ENCODE measurements around the gene CDKN1C.

Gene CDKN1C

GRCh38 chr11:2889362-2890273 is 4.0 kb upstream of the CDKN1C start:
- no peak for TF ChIP-seq PKNOX1 (IDR thresholded peaks at IDR 0.05)
- no peak for TF ChIP-seq CTBP1 (IDR thresholded peaks at IDR 0.05; ENCODE audit: borderline replicate concordance)
- TF ChIP-seq FOXA1 (IDR thresholded peaks at IDR 0.05), result no peak
- POLR2A ChIA-PET, result no interaction called here
- no peak for DNase-seq (ENCODE audit: extremely low spot score)
- CTCF ChIA-PET, result interaction anchor here (10.9 kb wide), 1 partner anchor 356 kb away, joined by 146 read pairs; no protein-coding TSS in a partner anchor

GRCh38 chr11:2888266-2888968 is 2.8 kb upstream of the CDKN1C start:
- peak; percentile 81 for DNase-seq (ENCODE audit: extremely low spot score)
- POLR2A ChIA-PET, result interaction anchor here (1.0 kb wide), 1 partner anchor 355 kb away, joined by 3 read pairs; no protein-coding TSS in a partner anchor
- CTCF ChIA-PET, result interaction anchor here (1.1 to 10.9 kb wide), 4 partner anchors 12 to 461 kb away, joined by 3 to 146 read pairs (median 6); no protein-coding TSS in a partner anchor

GRCh38 chr11:2887515-2888195 is 2.1 kb upstream of the CDKN1C start:
- TF ChIP-seq L3MBTL2 (conservative IDR thresholded peaks at IDR 0.05), result no peak
- no peak for TF ChIP-seq HDGF (IDR thresholded peaks at IDR 0.05; ENCODE audit: borderline replicate concordance)
- no peak for TF ChIP-seq BHLHE40 (IDR thresholded peaks at IDR 0.05; ENCODE audit: borderline replicate concordance)
- TF ChIP-seq PKNOX1 (IDR thresholded peaks at IDR 0.05), result no peak
- no peak for TF ChIP-seq ZNF384 (IDR thresholded peaks at IDR 0.05)
- TF ChIP-seq FOXK2 (IDR thresholded peaks at IDR 0.05), result no peak
- no peak for TF ChIP-seq SUZ12 (IDR thresholded peaks at IDR 0.05)
- TF ChIP-seq FOXM1 (IDR thresholded peaks at IDR 0.05; ENCODE audit: borderline replicate concordance), result no peak
- no peak for TF ChIP-seq SP1 (IDR thresholded peaks at IDR 0.05)
- no peak for TF ChIP-seq FOXA1 (IDR thresholded peaks at IDR 0.05)
- no peak for TF ChIP-seq LEF1 (IDR thresholded peaks at IDR 0.05; ENCODE audit: borderline replicate concordance)
- no peak for TF ChIP-seq ELF4 (IDR thresholded peaks at IDR 0.05)
- no peak for TF ChIP-seq ARNT (IDR thresholded peaks at IDR 0.05)
- TF ChIP-seq TARDBP (IDR thresholded peaks at IDR 0.05), result no peak
- TF ChIP-seq CTBP1 (IDR thresholded peaks at IDR 0.05; ENCODE audit: borderline replicate concordance), result no peak
- no peak for TF ChIP-seq NFRKB (IDR thresholded peaks at IDR 0.05)
- POLR2A ChIA-PET, result interaction anchor here (0.5 to 1.0 kb wide), 5 partner anchors 188 to 356 kb away, joined by 3 read pairs; partner anchors contain the start of gene KCNQ1OT1
- CTCF ChIA-PET, result interaction anchor here (0.6 to 10.9 kb wide), 6 partner anchors 13 to 460 kb away, joined by 3 to 146 read pairs (median 4); partner anchors contain the start of gene KCNQ1OT1
- no peak for DNase-seq (ENCODE audit: extremely low spot score)

More at GRCh38 chr11:2888266-2888968, 2.8 kb upstream of the CDKN1C start:
- TF ChIP-seq FOXK2 (IDR thresholded peaks at IDR 0.05) (no peak), TARDBP (IDR thresholded peaks at IDR 0.05) (no peak), BHLHE40 (IDR thresholded peaks at IDR 0.05; ENCODE audit: borderline replicate concordance) (no peak), L3MBTL2 (conservative IDR thresholded peaks at IDR 0.05) (no peak), FOXM1 (IDR thresholded peaks at IDR 0.05; ENCODE audit: borderline replicate concordance) (no peak), LEF1 (IDR thresholded peaks at IDR 0.05; ENCODE audit: borderline replicate concordance) (no peak), SUZ12 (IDR thresholded peaks at IDR 0.05) (no peak), NFRKB (IDR thresholded peaks at IDR 0.05) (no peak), SP1 (IDR thresholded peaks at IDR 0.05) (no peak), ARNT (IDR thresholded peaks at IDR 0.05) (no peak), CTBP1 (IDR thresholded peaks at IDR 0.05; ENCODE audit: borderline replicate concordance) (no peak), ZNF384 (IDR thresholded peaks at IDR 0.05) (no peak), FOXA1 (IDR thresholded peaks at IDR 0.05) (no peak), HDGF (IDR thresholded peaks at IDR 0.05; ENCODE audit: borderline replicate concordance) (no peak), ELF4 (IDR thresholded peaks at IDR 0.05) (no peak), PKNOX1 (IDR thresholded peaks at IDR 0.05) (no peak)

- ChIA-PET CTCF (interaction anchor here (1.4 to 10.9 kb wide), 2 partner anchors 354 to 459 kb away, joined by 8 to 146 read pairs; no protein-coding TSS in a partner anchor), POLR2A (interaction anchor here (0.9 to 1.0 kb wide), 3 partner anchors 187 to 356 kb away, joined by 3 read pairs; partner anchors contain the start of gene KCNQ1OT1)
- no peak for TF ChIP-seq CTBP1 (IDR thresholded peaks at IDR 0.05; ENCODE audit: borderline replicate concordance)
- no peak for TF ChIP-seq NFRKB (IDR thresholded peaks at IDR 0.05)
- TF ChIP-seq HDGF (IDR thresholded peaks at IDR 0.05; ENCODE audit: borderline replicate concordance), result no peak
- no peak for TF ChIP-seq BHLHE40 (IDR thresholded peaks at IDR 0.05; ENCODE audit: borderline replicate concordance)
- no peak for TF ChIP-seq ELF4 (IDR thresholded peaks at IDR 0.05)
- no peak for TF ChIP-seq SP1 (IDR thresholded peaks at IDR 0.05)
- TF ChIP-seq L3MBTL2 (conservative IDR thresholded peaks at IDR 0.05), result no peak
- TF ChIP-seq FOXM1 (IDR thresholded peaks at IDR 0.05; ENCODE audit: borderline replicate concordance), result no peak
- TF ChIP-seq TARDBP (IDR thresholded peaks at IDR 0.05), result no peak
- TF ChIP-seq PKNOX1 (IDR thresholded peaks at IDR 0.05), result no peak
- TF ChIP-seq ARNT (IDR thresholded peaks at IDR 0.05), result no peak
- no peak for TF ChIP-seq SUZ12 (IDR thresholded peaks at IDR 0.05)
- no peak for TF ChIP-seq FOXK2 (IDR thresholded peaks at IDR 0.05)
- TF ChIP-seq LEF1 (IDR thresholded peaks at IDR 0.05; ENCODE audit: borderline replicate concordance), result no peak
- no peak for TF ChIP-seq ZNF384 (IDR thresholded peaks at IDR 0.05)
- TF ChIP-seq FOXA1 (IDR thresholded peaks at IDR 0.05), result no peak
- no peak for DNase-seq (ENCODE audit: extremely low spot score)
Observed at GRCh38 chr11:2886936-2887335, 1.4 kb upstream of the CDKN1C start.

Measured in HEK293T (cell line).